Endothelial cell of umbilical vein (primary cell): ENCODE data around the gene PNPLA2. TPM values are rescaled to one million over a fixed set of nuclear protein-coding genes. Genes with fewer than 3 reads are reported as not detected.

ENCODE experiments used
- BruUV-seq: library from RNA; stranded (reverse); fragments of 400-500 nt; replicated peaks from 2 replicates; lab custom pipeline; 2021; lab: Mats Ljungman, UMichigan
- CTCF ChIA-PET: fragments of 300-600, 350-600 bp; sonication (Branson Sonifier 250); formaldehyde crosslinking; loops from one replicate; lab custom pipeline; 2021; ENCODE audit warnings: antibody characterized with exemption, inconsistent platforms; lab: Charles Lee
- POLR2A ChIA-PET: fragments of 300-600, 350-600 bp; sonication (Branson Sonifier 250); formaldehyde crosslinking; loops from one replicate; lab custom pipeline; 2021; ENCODE audit warnings: antibody characterized with exemption, inconsistent platforms; lab: Charles Lee
- DNase-seq: peaks from one replicate; pipeline ENCODE4 v3.0.0-alpha.2; 2011; ENCODE audit warnings: low read depth, low spot score
- FAIRE-seq: peaks from 2 replicates; lab custom pipeline; 2011; peaks lifted over from hg19 to GRCh38; lab: Jason Lieb, UNC
- H2AFZ ChIP-seq: 2 replicates; pipeline ENCODE4 v1.6.0; 2012; ENCODE audit warnings: low read depth, low read length, control low read depth, inconsistent platforms
- H3K27ac ChIP-seq: 2 replicates; pipeline ENCODE4 v1.5.1; 2011; ENCODE audit warnings: low read depth, mild to moderate bottlenecking, control low read depth, low read length, moderate library complexity; ENCODE audit not compliant: insufficient read depth
- H3K27me3 ChIP-seq, 2 experiments: 2 replicates each; pipeline versions ENCODE4 v1.6.0 to v1.6.1; 2011; ENCODE audit warnings: low read length in 2 of 2, mixed read lengths in 1 of 2; ENCODE audit not compliant: control insufficient read depth in 2 of 2, insufficient read depth in 2 of 2
- H3K36me3 ChIP-seq, 2 experiments: 2 replicates in 1 of 2; 3 replicates in 1 of 2; pipeline ENCODE4 v1.5.1; 2011; ENCODE audit warnings: low read length in 2 of 2, mild to moderate bottlenecking in 1 of 2, moderate library complexity in 1 of 2; ENCODE audit not compliant: control insufficient read depth in 2 of 2, insufficient read depth in 2 of 2; ENCODE audit errors: extremely low read depth in 1 of 2
- H3K4me1 ChIP-seq: 3 replicates; pipeline ENCODE4 v1.5.1; 2011; ENCODE audit warnings: mild to moderate bottlenecking, low read length; ENCODE audit not compliant: control insufficient read depth, insufficient read depth; ENCODE audit errors: extremely low read depth
- H3K4me2 ChIP-seq: 2 replicates; pipeline ENCODE4 v1.6.1; 2011; ENCODE audit warnings: low read length, control low read depth, mixed read lengths; ENCODE audit not compliant: insufficient read depth
- H3K4me3 ChIP-seq, 3 experiments: fragments of 200-600 bp in 1 of 3; sonication (generic), shearing (Covaris generic) in 1 of 3; replicated peaks in 1 of 3; 2 replicates each; pipeline ENCODE4 v1.5.1; 2011 to 2016; ENCODE audit warnings: control low read depth in 3 of 3, low read length in 3 of 3, mild to moderate bottlenecking in 2 of 3, inconsistent platforms in 1 of 3, low read depth in 1 of 3, moderate library complexity in 1 of 3; ENCODE audit not compliant: insufficient read depth in 1 of 3
- H3K79me2 ChIP-seq: 2 replicates; pipeline ENCODE4 v1.6.0; 2012; ENCODE audit warnings: low read length, inconsistent platforms; ENCODE audit not compliant: control insufficient read depth, insufficient read depth
- H3K9ac ChIP-seq: replicated peaks from 2 replicates; pipeline ENCODE3; 2011; ENCODE audit warnings: low read length, control low read depth; ENCODE audit not compliant: insufficient read depth; ENCODE audit errors: extremely low read depth
- H3K9me1 ChIP-seq: replicated peaks from 3 replicates; pipeline ENCODE4 v1.6.0; 2011; ENCODE audit warnings: mild to moderate bottlenecking, low read length; ENCODE audit not compliant: control insufficient read depth, insufficient read depth; ENCODE audit errors: extremely low read depth
- H3K9me3 ChIP-seq: replicated peaks from 2 replicates; pipeline ENCODE4 v1.5.1; 2012; ENCODE audit warnings: low read length, inconsistent platforms; ENCODE audit not compliant: control insufficient read depth, insufficient read depth
- H4K20me1 ChIP-seq: replicated peaks from 2 replicates; pipeline ENCODE3; 2011; ENCODE audit warnings: mild to moderate bottlenecking, low read length; ENCODE audit not compliant: control insufficient read depth, insufficient read depth; ENCODE audit errors: extremely low read depth
- EZH2 ChIP-seq: IDR thresholded peaks from 2 replicates; pipeline ENCODE4 v1.6.1; 2012; ENCODE audit warnings: borderline replicate concordance, low read depth, mild to moderate bottlenecking, moderate library complexity, low read length, inconsistent platforms; ENCODE audit not compliant: severe bottlenecking
- FOS ChIP-seq: IDR thresholded peaks from 2 replicates; pipeline ENCODE4 v1.6.1; 2011; ENCODE audit warnings: mild to moderate bottlenecking, low read length, moderate library complexity, borderline replicate concordance; ENCODE audit not compliant: insufficient read depth
- GATA2 ChIP-seq: IDR thresholded peaks from 2 replicates; pipeline ENCODE4 v1.7.0; 2011; ENCODE audit warnings: low read depth, mild to moderate bottlenecking, moderate library complexity, mixed read lengths, low read length; ENCODE audit not compliant: insufficient read length, insufficient read depth
- JUN ChIP-seq: IDR thresholded peaks from 2 replicates; pipeline ENCODE4 v1.6.1; 2011; ENCODE audit warnings: borderline replicate concordance, low read depth; ENCODE audit not compliant: insufficient read length, insufficient read depth
- MYC ChIP-seq: IDR thresholded peaks from one replicate; pipeline ENCODE4 v1.6.1; 2011; ENCODE audit warnings: mild to moderate bottlenecking, low read depth, low read length
- POLR2A ChIP-seq: IDR thresholded peaks from 2 replicates; pipeline ENCODE4 v1.6.1; 2012; ENCODE audit warnings: low read depth, mild to moderate bottlenecking, control low read depth, low read length
- POLR2AphosphoS5 ChIP-seq: IDR thresholded peaks from 2 replicates; pipeline ENCODE4 v1.6.1; 2012; ENCODE audit warnings: low read depth, mild to moderate bottlenecking, control low read depth, low read length, moderate library complexity; ENCODE audit not compliant: insufficient read depth
- dilution Hi-C: fragments of 300-500 bp; cut with MboI; formaldehyde crosslinking; loops from one replicate; pipeline ENCODE4 v1.15.0; 2019; ENCODE audit warnings: low sequenced_read_pairs; ENCODE audit not compliant: extremely low pct_ligation_motif_present
- intact Hi-C: fragments of 100-400 bp; cut with micrococcal nuclease; formaldehyde crosslinking; loops from one replicate; pipeline ENCODE4 v1.10.0; 2022
- polyA plus RNA-seq, 4 experiments: library from polyadenylated mRNA; depleted of rRNA in 3 of 4; stranded (reverse) in 3 of 4; unstranded in 1 of 4; fragments of >200 nt; gene quantifications; 2 replicates each; pipeline versions ENCODE4 v1.2.1 to v1.2.3, GENCODE V29; 2011 to 2012; ENCODE audit warnings: missing spikeins in 1 of 4
- total RNA-seq: library from RNA; stranded (reverse); gene quantifications from 2 replicates; pipeline ENCODE4 v1.2.3, GENCODE V29; 2021
- TF ChIP-seq, protein P1 (sequence below): IDR thresholded peaks from 2 replicates; pipeline ENCODE4 v1.6.1; 2011; ENCODE audit not compliant: insufficient read depth, insufficient read length
- TF ChIP-seq, protein P2 (sequence below), 2 donors: IDR thresholded peaks; 1 replicate in 1 of 2; 2 replicates in 1 of 2; pipeline ENCODE4 v1.5.1; 2011; ENCODE audit warnings: low read length in 2 of 2, mild to moderate bottlenecking in 2 of 2, moderate library complexity in 2 of 2, control low read depth in 1 of 2, inconsistent platforms in 1 of 2, low read depth in 1 of 2; ENCODE audit not compliant: insufficient read depth in 1 of 2; ENCODE audit errors: extremely low read depth in 1 of 2

Gene PNPLA2
- total and polyA plus RNA-seq, 2 donors (not counting 3 experiments of a cell fraction or from before 2014, with no cell fraction given) = 73.1 to 75.6 TPM

DNA sequence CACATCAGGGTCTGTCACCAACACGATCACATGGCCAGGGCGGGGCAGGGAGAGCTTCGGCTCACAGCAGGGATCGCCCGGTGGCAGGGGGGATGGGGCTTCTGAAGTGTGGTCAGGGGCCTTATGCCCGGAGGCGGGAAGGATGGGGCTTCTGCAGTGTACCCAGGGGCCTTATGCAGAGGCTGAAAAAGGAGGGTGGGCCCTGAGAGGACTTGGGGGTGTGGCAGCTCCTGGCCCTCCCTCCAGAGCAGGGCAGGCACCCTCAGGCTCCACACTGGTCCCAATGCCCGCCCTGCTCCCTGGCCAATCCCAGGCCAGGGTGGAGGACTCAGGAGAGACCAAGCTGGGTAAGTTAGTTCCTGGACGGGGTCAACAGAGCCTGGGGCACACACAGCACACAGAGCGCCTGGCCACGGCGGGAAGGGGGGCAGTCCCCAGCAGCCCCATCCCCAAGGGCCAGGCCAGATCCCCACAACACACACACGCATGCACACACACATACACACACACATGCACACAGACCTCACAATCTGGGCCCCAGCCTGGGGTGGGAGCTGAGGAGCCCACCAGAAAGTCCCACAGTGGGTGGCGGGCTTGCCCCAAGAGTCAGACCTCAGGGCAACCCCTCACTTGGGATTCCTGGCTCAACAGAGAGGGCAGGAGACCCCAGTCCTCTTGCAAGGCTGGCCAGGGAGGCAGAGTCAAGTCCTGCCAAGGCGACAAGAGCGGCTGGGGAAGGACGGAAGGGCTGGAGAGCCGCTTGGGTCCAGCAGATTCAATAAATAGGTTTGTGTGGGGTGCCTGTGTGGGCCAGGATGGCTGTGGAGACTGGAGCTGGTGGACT is 27.8 kb upstream of the PNPLA2 start:
- BruUV-seq = TSS peak; percentile 25
- Histone ChIP-seq H3K4me2 (no peak overlapping the region), H3K9me1 (no peaks in the 10 kb centered on the region), H3K27ac (no peak overlapping the region), H3K4me3 (no peak overlapping the region), H3K9me3 (no peaks in the 10 kb centered on the region), H3K36me3 (no peaks in the 10 kb centered on the region), H4K20me1 (no peaks in the 10 kb centered on the region), H2AFZ (no peak overlapping the region), H3K27me3 (no peaks in the 10 kb centered on the region), H3K4me1 (peaks cover 4% of the 10 kb centered on the region), H3K9ac (no peak overlapping the region), H3K79me2 (peaks cover 5% of the 10 kb centered on the region)
- dilution Hi-C loops (no loop called here), intact Hi-C loops (no loop called here)
- ChIA-PET CTCF (no interaction called here), POLR2A (no interaction called here)
- DNase-seq (no peak), FAIRE-seq (no peak)
- TF ChIP-seq FOS (no peak), POLR2A (no peak), GATA2 (no peak), EZH2 (no peak), JUN (no peak), POLR2AphosphoS5 (no peak), MYC (no peak)
- TF ChIP-seq, protein P1, sequence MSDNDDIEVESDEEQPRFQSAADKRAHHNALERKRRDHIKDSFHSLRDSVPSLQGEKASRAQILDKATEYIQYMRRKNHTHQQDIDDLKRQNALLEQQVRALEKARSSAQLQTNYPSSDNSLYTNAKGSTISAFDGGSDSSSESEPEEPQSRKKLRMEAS = no peak
- TF ChIP-seq, protein P2, sequence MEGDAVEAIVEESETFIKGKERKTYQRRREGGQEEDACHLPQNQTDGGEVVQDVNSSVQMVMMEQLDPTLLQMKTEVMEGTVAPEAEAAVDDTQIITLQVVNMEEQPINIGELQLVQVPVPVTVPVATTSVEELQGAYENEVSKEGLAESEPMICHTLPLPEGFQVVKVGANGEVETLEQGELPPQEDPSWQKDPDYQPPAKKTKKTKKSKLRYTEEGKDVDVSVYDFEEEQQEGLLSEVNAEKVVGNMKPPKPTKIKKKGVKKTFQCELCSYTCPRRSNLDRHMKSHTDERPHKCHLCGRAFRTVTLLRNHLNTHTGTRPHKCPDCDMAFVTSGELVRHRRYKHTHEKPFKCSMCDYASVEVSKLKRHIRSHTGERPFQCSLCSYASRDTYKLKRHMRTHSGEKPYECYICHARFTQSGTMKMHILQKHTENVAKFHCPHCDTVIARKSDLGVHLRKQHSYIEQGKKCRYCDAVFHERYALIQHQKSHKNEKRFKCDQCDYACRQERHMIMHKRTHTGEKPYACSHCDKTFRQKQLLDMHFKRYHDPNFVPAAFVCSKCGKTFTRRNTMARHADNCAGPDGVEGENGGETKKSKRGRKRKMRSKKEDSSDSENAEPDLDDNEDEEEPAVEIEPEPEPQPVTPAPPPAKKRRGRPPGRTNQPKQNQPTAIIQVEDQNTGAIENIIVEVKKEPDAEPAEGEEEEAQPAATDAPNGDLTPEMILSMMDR (IDR thresholded peaks at IDR 0.05; ENCODE audit: extremely low read depth in 1 of 2, insufficient read depth in 1 of 2, low read depth in 1 of 2, low read length in 2 of 2) = no peak
